ENCODE measurements around the gene PRR11. TPM values are rescaled to one million over a fixed set of nuclear protein-coding genes. Genes with fewer than 3 reads are reported as not detected.

Gene PRR11
- total and polyA plus RNA-seq, 2 of the 8 experiments (the other 6 are each of a cell fraction or from before 2014, with no cell fraction given), result 32.7 to 83.0 TPM

- Histone ChIP-seq H3K9me3 (ENCODE audit: insufficient read depth in 2 of 2, low read depth in 1 of 2, low read length in 1 of 2) (no peaks in the 10 kb centered on the region), H3K4me2 (ENCODE audit: insufficient read depth in 1 of 2, low read depth in 2 of 2, low read length in 2 of 2) (no peak overlapping the region), H4K91ac (replicated peaks; ENCODE audit: insufficient read length, low read length) (no peak overlapping the region), H3K4ac (replicated peaks; ENCODE audit: insufficient read length, low read depth, low read length) (no peak overlapping the region), H3K27ac (ENCODE audit: low read depth, low read length) (no peak overlapping the region), H2AK5ac (ENCODE audit: low read depth, low read length) (no peak overlapping the region), H3K9ac (replicated peaks in 1 of 4; ENCODE audit: extremely low read depth in 1 of 4, low read depth in 3 of 4, low read length in 3 of 4) (no peak overlapping the region), H4K20me1 (replicated peaks in 1 of 2; ENCODE audit: control insufficient read depth in 1 of 2, insufficient read depth in 2 of 2, low read length in 2 of 2) (peaks cover 0 to 6% of the 10 kb centered on the region in 2 experiments), H3K4me3 (ENCODE audit: extremely low read depth in 1 of 4, insufficient read depth in 2 of 4, low read depth in 3 of 4, low read length in 4 of 4) (no peak overlapping the region), H3K23me2 (ENCODE audit: low read depth, low read length) (no peaks in the 10 kb centered on the region), H4K8ac (ENCODE audit: extremely low read depth, insufficient read depth, low read length) (no peak overlapping the region), H3K79me2 (ENCODE audit: control insufficient read depth in 1 of 2, insufficient read depth in 2 of 2, low read length in 2 of 2) (peaks cover 0 to 83% of the 10 kb centered on the region in 2 experiments; a peak in 2 of 4 replicates), H3K14ac (ENCODE audit: insufficient read length) (no peak overlapping the region), H2BK12ac (ENCODE audit: low read depth, low read length) (no peak overlapping the region), H3K18ac (ENCODE audit: extremely low read depth, low read length) (no peak overlapping the region), H2BK120ac (replicated peaks; ENCODE audit: low read depth, low read length) (no peak overlapping the region), H3K79me1 (ENCODE audit: low read depth, low read length) (no peaks in the 10 kb centered on the region; the same call in 1 of the 2 replicates), H3K56ac (replicated peaks; ENCODE audit: insufficient read length, low read depth, low read length) (no peak overlapping the region), H2BK20ac (ENCODE audit: low read length) (no peak overlapping the region), H3K36me3 (ENCODE audit: control insufficient read depth in 2 of 4, insufficient read depth in 4 of 4, low read length in 3 of 4) (peaks cover 0 to under 1% (median 0%) of the 10 kb centered on the region in 4 experiments; a peak in 1 of 8 replicates), H3K23ac (ENCODE audit: insufficient read length) (no peak overlapping the region), H2BK15ac (ENCODE audit: low read length) (no peak overlapping the region), H2BK5ac (ENCODE audit: low read depth, low read length) (no peak overlapping the region), H3K4me1 (replicated peaks in 1 of 4; ENCODE audit: control insufficient read depth in 3 of 4, insufficient read depth in 4 of 4, low read length in 3 of 4) (peaks cover 0 to 3% (median 0%) of the 10 kb centered on the region in 4 experiments; a peak in 1 of 7 replicates), H4K5ac (ENCODE audit: insufficient read length, low read depth, low read length) (no peak overlapping the region), H2AFZ (ENCODE audit: low read length) (no peak overlapping the region), H3K27me3 (replicated peaks in 1 of 4; ENCODE audit: control insufficient read depth in 3 of 4, extremely low read depth in 1 of 4, insufficient read depth in 3 of 4, low read length in 3 of 4) (no peaks in the 10 kb centered on the region)
- WGBS, 2 experiments (ENCODE audit: extremely low coverage in 1 of 2, insufficient coverage in 1 of 2, insufficient read length in 1 of 2, insufficient replicate concordance in 2 of 2, low coverage in 1 of 2, low lambda C conversion rate in 2 of 2, missing lambda C conversion rate in 1 of 2), result 97% methylated on average over 4 of the region's 4 CpGs; no CpG with 5 or more reads in 1 of the 2 experiments
- FAIRE-seq (no peak), DNase-seq (ENCODE audit: low read depth in 1 of 2, low spot score in 2 of 2) (no peak)
- ChIA-PET POLR2A (ENCODE audit: partially characterized antibody) (no interaction called here), CTCF (ENCODE audit: partially characterized antibody) (interaction anchor here (0.7 kb wide), 1 partner anchor 46 kb away, joined by 3 read pairs; no protein-coding TSS in a partner anchor)
- TF ChIP-seq RFX5 (IDR thresholded peaks at IDR 0.05; ENCODE audit: borderline replicate concordance, low read depth, low read length) (no peak), KDM4A (IDR thresholded peaks at IDR 0.05; ENCODE audit: low read depth, low read length, severe bottlenecking) (no peak), SIX5 (IDR thresholded peaks at IDR 0.05; ENCODE audit: low read depth, low read length) (no peak), EP300 (IDR thresholded peaks at IDR 0.05; ENCODE audit: borderline replicate concordance in 1 of 2, low read depth in 2 of 2, low read length in 2 of 2) (no peak), JUN (IDR thresholded peaks at IDR 0.05; ENCODE audit: low read depth, low read length) (no peak), POU5F1 (IDR thresholded peaks at IDR 0.05; ENCODE audit: low read depth, low read length) (no peak), CTBP2 (IDR thresholded peaks at IDR 0.05; ENCODE audit: borderline replicate concordance, insufficient read depth, insufficient read length, low read length) (no peak), RAD21 (IDR thresholded peaks at IDR 0.05 in 1 of 2, conservative IDR thresholded peaks at IDR 0.05 in 1 of 2; ENCODE audit: low read depth in 2 of 2, low read length in 2 of 2) (no peak), CEBPB (IDR thresholded peaks at IDR 0.05; ENCODE audit: low read depth, low read length) (no peak)
- TF ChIP-seq, protein P1, sequence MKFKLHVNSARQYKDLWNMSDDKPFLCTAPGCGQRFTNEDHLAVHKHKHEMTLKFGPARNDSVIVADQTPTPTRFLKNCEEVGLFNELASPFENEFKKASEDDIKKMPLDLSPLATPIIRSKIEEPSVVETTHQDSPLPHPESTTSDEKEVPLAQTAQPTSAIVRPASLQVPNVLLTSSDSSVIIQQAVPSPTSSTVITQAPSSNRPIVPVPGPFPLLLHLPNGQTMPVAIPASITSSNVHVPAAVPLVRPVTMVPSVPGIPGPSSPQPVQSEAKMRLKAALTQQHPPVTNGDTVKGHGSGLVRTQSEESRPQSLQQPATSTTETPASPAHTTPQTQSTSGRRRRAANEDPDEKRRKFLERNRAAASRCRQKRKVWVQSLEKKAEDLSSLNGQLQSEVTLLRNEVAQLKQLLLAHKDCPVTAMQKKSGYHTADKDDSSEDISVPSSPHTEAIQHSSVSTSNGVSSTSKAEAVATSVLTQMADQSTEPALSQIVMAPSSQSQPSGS (IDR thresholded peaks at IDR 0.05; ENCODE audit: low read length), result no peak
These were observed 15.6 kb upstream of the PRR11 start for GRCh38 chr17:59139939-59140338.

Data from H1 (cell line).